Esophagus squamous epithelium (tissue), 5 donors: ENCODE measurements around the gene XK. TPM values are rescaled to one million over a fixed set of nuclear protein-coding genes. Genes with fewer than 3 reads are reported as not detected.
"Not testable (repeated sequence)": the region's sequence is repeated elsewhere in the genome, so short reads cannot be mapped to it uniquely, and the experiment has no call there.

Experiments used
- DNase-seq: peaks from one replicate; lab custom pipeline; 2025; lab: John Stamatoyannopoulos, UW
- H3K27ac ChIP-seq, 4 donors: fragments of 200-600 bp; sonication (generic); one replicate each; pipeline ENCODE4 v1.5.1; 2016 to 2019; ENCODE audit warnings: mild to moderate bottlenecking in 1 of 4
- H3K27me3 ChIP-seq, 4 donors: fragments of 200-600 bp; sonication (generic); 1 replicate in 3 of 4; 2 replicates in 1 of 4; pipeline versions ENCODE4 v1.5.1 to v1.6.0; 2017 to 2021; ENCODE audit warnings: antibody characterized with exemption in 1 of 4
- H3K36me3 ChIP-seq, 3 donors: fragments of 200-600 bp; sonication (generic); one replicate each; pipeline ENCODE4 v1.5.1; 2016 to 2019
- H3K4me1 ChIP-seq, 3 donors: fragments of 200-600 bp; sonication (generic); one replicate each; pipeline ENCODE4 v1.5.1; 2017 to 2019
- H3K4me3 ChIP-seq, 4 donors: fragments of 200-600 bp; sonication (generic); 1 replicate in 3 of 4; 2 replicates in 1 of 4; pipeline ENCODE4 v1.5.1; 2016 to 2019; ENCODE audit warnings: mild to moderate bottlenecking in 2 of 4, moderate library complexity in 1 of 4
- H3K9me3 ChIP-seq, 3 donors: fragments of 200-600 bp; sonication (generic); one replicate each; pipeline ENCODE4 v1.5.1; 2016 to 2019
- CTCF ChIP-seq, 6 experiments: fragments of 450-650 bp in 4 of 6; fragments of 200-600 bp in 2 of 6; sonication (generic) in 2 of 6; IDR thresholded peaks; one replicate each; pipeline ENCODE4 v1.5.1; 2016 to 2019; ENCODE audit warnings: antibody characterized with exemption in 6 of 6, mild to moderate bottlenecking in 4 of 6, moderate library complexity in 4 of 6
- POLR2A ChIP-seq, 4 donors: fragments of 450-650 bp; IDR thresholded peaks; one replicate each; pipeline ENCODE4 v1.6.1; 2017; ENCODE audit warnings: antibody characterized with exemption in 4 of 4, mild to moderate bottlenecking in 4 of 4, moderate library complexity in 3 of 4
- WGBS, 2 donors: methylation state at CpG; one replicate each; pipeline ENCODE4 v1.1.5; 2018; 5-methylcytosine and 5-hydroxymethylcytosine counted together
- intact Hi-C: fragments of 100-400 bp; cut with DNase I; formaldehyde crosslinking; loops from one replicate; pipeline ENCODE4 v1.15.0; 2022
- total RNA-seq, 4 donors: library from RNA; depleted of rRNA; stranded (reverse); fragments of >200 nt; gene quantifications; one replicate each; pipeline ENCODE4 v1.1.0, GENCODE V29; 2016
- donor health status: DM: yes; HTN: yes; CAD: no.

The XK gene
- total RNA-seq, 4 donors from 2014 or later, result 2.2 to 3.1 (median 2.7) TPM

GRCh38 chrX:37765507-37765906 is 79.9 kb downstream of the XK start:
- no peaks in the 10 kb centered on the region for H3K36me3 ChIP-seq
- no peaks in the 10 kb centered on the region for H3K27me3 ChIP-seq
- intact Hi-C loops, result no loop called here
- no peak for TF ChIP-seq CTCF (IDR thresholded peaks at IDR 0.05)
- no peak for TF ChIP-seq POLR2A (IDR thresholded peaks at IDR 0.05)
- H3K9me3 ChIP-seq, result no peaks in the 10 kb centered on the region
- H3K4me1 ChIP-seq, result no peaks in the 10 kb centered on the region
- no peak overlapping the region for H3K27ac ChIP-seq
- no peak for DNase-seq
- H3K4me3 ChIP-seq, result no peak overlapping the region

DNA sequence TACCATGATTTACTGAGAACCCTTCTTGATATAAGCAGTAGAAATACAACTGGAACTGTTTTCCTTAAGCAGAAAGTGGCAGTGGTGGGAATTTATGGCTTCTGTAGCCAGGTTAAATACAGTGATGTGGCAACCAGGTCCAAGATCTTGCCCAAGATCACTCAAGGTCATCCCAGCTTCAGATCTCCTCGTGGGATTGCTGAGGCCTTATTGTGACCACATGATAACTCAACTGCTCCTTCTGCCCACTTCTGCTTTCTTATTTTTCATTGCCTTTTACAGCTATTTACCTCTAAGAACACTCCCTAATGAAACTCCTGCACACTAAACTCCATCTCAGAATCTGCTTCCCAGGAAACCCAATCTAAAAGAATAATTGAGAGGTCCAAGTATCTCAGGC is 81.8 kb downstream of the XK start:
- Histone ChIP-seq H3K4me3 (no peak overlapping the region), H3K4me1 (no peaks in the 10 kb centered on the region), H3K27me3 (no peaks in the 10 kb centered on the region), H3K27ac (no peak overlapping the region), H3K9me3 (no peaks in the 10 kb centered on the region), H3K36me3 (no peaks in the 10 kb centered on the region)
- TF ChIP-seq POLR2A (IDR thresholded peaks at IDR 0.05) (no peak), CTCF (IDR thresholded peaks at IDR 0.05) (no peak)
- WGBS, 2 donors, result 30 to 80% methylated on average over 1 of the region's 1 CpG
- intact Hi-C loops, result no loop called here
- DNase-seq, result no peak

DNA sequence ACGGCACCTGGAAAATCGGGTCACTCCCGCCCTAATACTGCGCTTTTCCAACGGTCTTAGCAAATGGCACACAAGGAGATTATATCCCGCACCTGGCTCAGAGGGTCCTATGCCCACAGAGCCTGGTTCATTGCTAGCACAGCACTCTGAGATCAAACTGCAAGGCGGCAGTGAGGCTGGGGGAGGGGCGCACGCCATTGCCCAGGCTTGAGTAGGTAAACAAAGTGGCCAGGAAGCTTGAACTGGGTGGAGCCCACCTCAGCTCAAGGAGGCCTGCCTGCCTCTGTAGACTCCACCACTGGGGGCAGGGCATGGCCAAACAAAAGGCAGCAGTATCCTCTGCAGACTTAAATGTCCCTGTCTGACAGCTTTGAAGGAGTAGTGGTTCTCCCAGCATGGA is 83.3 kb downstream of the XK start:
- intact Hi-C loops, H3K4me1 ChIP-seq, H3K36me3 ChIP-seq, DNase-seq, H3K4me3 ChIP-seq, H3K9me3 ChIP-seq, H3K27ac ChIP-seq, H3K27me3 ChIP-seq: not testable (repeated sequence)
- 84% methylated on average over 6 of the region's 9 CpGs; no CpG with 5 or more reads in 1 of the 2 donors for WGBS, 2 donors

GRCh38 chrX:37776283-37776986 is 90.8 kb downstream of the XK start:
- H3K36me3 ChIP-seq, result no peaks in the 10 kb centered on the region
- no peak overlapping the region for H3K4me3 ChIP-seq
- H3K4me1 ChIP-seq, result no peaks in the 10 kb centered on the region
- no peak for DNase-seq
- H3K27me3 ChIP-seq, result no peaks in the 10 kb centered on the region
- intact Hi-C loops, result no loop called here
- no peaks in the 10 kb centered on the region for H3K9me3 ChIP-seq
- H3K27ac ChIP-seq, result no peak overlapping the region
- no peak for TF ChIP-seq POLR2A (IDR thresholded peaks at IDR 0.05)
- no peak for TF ChIP-seq CTCF (IDR thresholded peaks at IDR 0.05)

GRCh38 chrX:37776987-37777325 is 91.4 kb downstream of the XK start:
- Histone ChIP-seq H3K27ac (no peak overlapping the region), H3K36me3 (no peaks in the 10 kb centered on the region), H3K9me3 (no peaks in the 10 kb centered on the region), H3K4me3 (no peak overlapping the region), H3K27me3 (no peaks in the 10 kb centered on the region), H3K4me1 (no peaks in the 10 kb centered on the region)
- intact Hi-C loops, result no loop called here
- no peak for TF ChIP-seq POLR2A (IDR thresholded peaks at IDR 0.05)
- no peak for TF ChIP-seq CTCF (IDR thresholded peaks at IDR 0.05)
- WGBS, 2 donors, result 35 to 88% methylated on average over 2 of the region's 2 CpGs
- DNase-seq, result no peak

DNA sequence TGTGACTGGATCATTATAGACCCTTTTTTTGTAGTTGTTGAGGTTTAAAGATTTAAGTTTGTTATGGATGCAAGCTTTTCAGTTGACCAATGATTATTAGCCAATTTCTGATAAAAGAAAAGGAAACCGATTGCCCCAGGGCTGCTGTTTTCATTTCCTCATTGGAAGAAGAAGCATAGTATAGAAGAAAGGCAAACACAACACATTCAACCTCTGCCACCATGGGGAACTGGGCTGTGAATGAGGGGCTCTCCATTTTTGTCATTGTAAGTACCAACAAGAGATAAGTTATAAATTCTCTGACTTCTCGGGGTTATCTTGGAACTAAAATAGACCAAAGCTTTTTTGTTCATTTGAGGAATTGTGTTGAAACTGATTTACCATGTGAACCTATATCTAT is 94.3 kb downstream of the XK start, which contains the start of gene CYBB:
Gene CYBB, plus strand, starts transcription at position 203 of the 400 bp plus-strand sequence. Its CDS starts 19 bp downstream, at position 222.
- no peaks in the 10 kb centered on the region for H3K9me3 ChIP-seq
- no peak for TF ChIP-seq POLR2A (IDR thresholded peaks at IDR 0.05)
- no peak for TF ChIP-seq CTCF (IDR thresholded peaks at IDR 0.05)
- no peaks in the 10 kb centered on the region for H3K36me3 ChIP-seq
- H3K27me3 ChIP-seq, result no peaks in the 10 kb centered on the region
- H3K4me1 ChIP-seq, result no peaks in the 10 kb centered on the region
- H3K4me3 ChIP-seq, result no peak within 1 kb of the TSS
- WGBS, 2 donors, result 67 to 70% methylated on average over 2 of the region's 2 CpGs
- no peak for DNase-seq
- H3K27ac ChIP-seq, result no peak within 1 kb of the TSS
- intact Hi-C loops, result no loop called here
